GM12878 (cell line): ENCODE results near the gene TASL. TPM values are rescaled to one million over a fixed set of nuclear protein-coding genes. Genes with fewer than 3 reads are reported as not detected.
A peak's percentile ranks its signal among the peaks of the same experiment; 100 is the strongest.

Source experiments
- ATAC-seq: fragments of 200-7000 bp; cut with Tn5 transposase; 3 replicates; pipeline ENCODE4 v1.9.1; 2020; ENCODE audit warnings: mild to moderate bottlenecking, moderate library complexity
- BruUV-seq: library from RNA; stranded (reverse); fragments of 400-500 nt; replicated peaks from 2 replicates; lab custom pipeline; 2021; lab: Mats Ljungman, UMichigan
- CTCF ChIA-PET: fragments of 300-600 bp; sonication (Branson Sonifier 250); formaldehyde crosslinking; extraction: SDS; loops from one replicate; lab custom pipeline; 2021; ENCODE audit warnings: inconsistent platforms; lab: Yijun Ruan, JAX
- POLR2A ChIA-PET: fragments of 350-600 bp; formaldehyde crosslinking; extraction: SDS; loops from one replicate; lab custom pipeline; 2021; ENCODE audit warnings: inconsistent platforms; lab: Charles Lee
- RAD21 ChIA-PET: fragments of 300-600 bp; sonication (Branson Sonifier 250); formaldehyde crosslinking; loops from one replicate; lab custom pipeline; 2023; ENCODE audit warnings: antibody characterized with exemption; ENCODE audit not compliant: unreplicated experiment; lab: Charles Lee
- SMC1A ChIA-PET: fragments of 300-600 bp; sonication (Branson Sonifier 250); formaldehyde crosslinking; loops from one replicate; lab custom pipeline; 2023; ENCODE audit not compliant: unreplicated experiment, uncharacterized antibody; lab: Charles Lee
- DNase-seq: peaks from one replicate; pipeline ENCODE4 v3.0.0-alpha.2; 2011; ENCODE audit warnings: low read depth, low spot score
- FAIRE-seq: peaks from 3 replicates; lab custom pipeline; 2011; peaks lifted over from hg19 to GRCh38; lab: Jason Lieb, UNC
- H2AFZ ChIP-seq: 2 replicates; pipeline ENCODE4 v1.6.0; 2011; ENCODE audit warnings: low read depth, low read length, control low read depth; ENCODE audit not compliant: control insufficient read depth
- H3K27ac ChIP-seq: 2 replicates; pipeline ENCODE4 v1.5.1; 2011; ENCODE audit warnings: control low read depth; ENCODE audit not compliant: control insufficient read depth, insufficient read depth
- H3K27me3 ChIP-seq, 2 experiments: replicated peaks in 1 of 2; 2 replicates each; pipeline versions ENCODE4 v1.6.0 to v1.6.1; 2011; ENCODE audit warnings: low read length in 1 of 2; ENCODE audit not compliant: control insufficient read depth in 2 of 2, insufficient read depth in 2 of 2
- H3K36me3 ChIP-seq, 2 experiments: 2 replicates each; pipeline ENCODE4 v1.5.1; 2011; ENCODE audit warnings: low read length in 1 of 2; ENCODE audit not compliant: control insufficient read depth in 2 of 2, insufficient read depth in 2 of 2
- H3K4me1 ChIP-seq: 2 replicates; pipeline ENCODE4 v1.6.1; 2011; ENCODE audit warnings: mild to moderate bottlenecking, low read length, moderate library complexity, mixed read lengths; ENCODE audit not compliant: control insufficient read depth, insufficient read depth
- H3K4me2 ChIP-seq: 2 replicates; pipeline ENCODE4 v1.6.0; 2011; ENCODE audit warnings: control low read depth; ENCODE audit not compliant: control insufficient read depth, insufficient read depth
- H3K4me3 ChIP-seq: fragments of 200-600 bp; sonication (generic); 2 replicates; pipeline ENCODE4 v1.5.1; 2016
- H3K79me2 ChIP-seq: 2 replicates; pipeline ENCODE4 v1.6.0; 2011; ENCODE audit warnings: low read length; ENCODE audit not compliant: control insufficient read depth, insufficient read depth
- H3K9ac ChIP-seq: 2 replicates; pipeline ENCODE4 v1.8.0; 2011; ENCODE audit warnings: low read length, control low read depth, mixed read lengths; ENCODE audit not compliant: control insufficient read depth, insufficient read depth
- H3K9me3 ChIP-seq: replicated peaks from 3 replicates; pipeline ENCODE4 v1.5.1; 2011; ENCODE audit warnings: mild to moderate bottlenecking, low read length; ENCODE audit not compliant: control insufficient read depth, insufficient read depth
- H4K20me1 ChIP-seq: 2 replicates; pipeline ENCODE4 v1.6.0; 2011; ENCODE audit not compliant: control insufficient read depth, insufficient read depth
- ESRRA ChIP-seq: IDR thresholded peaks from 2 replicates; pipeline ENCODE4 v1.6.1; 2012; ENCODE audit warnings: mild to moderate bottlenecking, low read length, improper control_type of control experiment
- EZH2 ChIP-seq: IDR thresholded peaks from 2 replicates; pipeline ENCODE4 v1.6.1; 2012; ENCODE audit warnings: low read depth, mild to moderate bottlenecking, control low read depth, inconsistent platforms, low read length, borderline replicate concordance; ENCODE audit not compliant: control insufficient read depth
- IKZF1 ChIP-seq: fragments of 450-650 bp; conservative IDR thresholded peaks from 2 replicates; pipeline ENCODE4 v1.6.1; 2017; ENCODE audit warnings: antibody characterized with exemption, mild to moderate bottlenecking
- MTA3 ChIP-seq: IDR thresholded peaks from 2 replicates; pipeline ENCODE4 v1.6.1; 2012; ENCODE audit warnings: low read length, inconsistent platforms, borderline replicate concordance
- NFIC ChIP-seq: IDR thresholded peaks from 2 replicates; pipeline ENCODE4 v1.6.1; 2012; ENCODE audit warnings: low read depth, mild to moderate bottlenecking, inconsistent platforms, low read length, moderate library complexity
- NFYA ChIP-seq: IDR thresholded peaks from 2 replicates; pipeline ENCODE4 v1.6.1; 2011; ENCODE audit warnings: low read depth, mild to moderate bottlenecking, low read length, improper control_type of control experiment, borderline replicate concordance
- NR2C2 ChIP-seq: IDR thresholded peaks from 2 replicates; pipeline ENCODE4 v1.6.1; 2011; ENCODE audit warnings: borderline replicate concordance, low read depth; ENCODE audit not compliant: control insufficient read depth, insufficient read length
- SMC3 ChIP-seq: IDR thresholded peaks from 2 replicates; pipeline ENCODE4 v1.6.1; 2011; ENCODE audit warnings: low read length, improper control_type of control experiment, borderline replicate concordance
- ZNF687 ChIP-seq: fragments of 450-650 bp; IDR thresholded peaks from 2 replicates; pipeline ENCODE4 v1.6.1; 2017; ENCODE audit warnings: mild to moderate bottlenecking, moderate library complexity
- WGBS: methylation state at CpG from one replicate; pipeline ENCODE4 v1.1.6; 2016; ENCODE audit warnings: low lambda C conversion rate; ENCODE audit not compliant: insufficient replicate concordance, insufficient coverage; ENCODE audit errors: missing lambda C conversion rate; 5-methylcytosine and 5-hydroxymethylcytosine counted together
- in situ Hi-C: fragments of 300-500 bp; cut with MboI; formaldehyde crosslinking; loops from 9 replicates; pipeline ENCODE4 v1.14.3; 2018; ENCODE audit warnings: mixed read lengths
- intact Hi-C: fragments of 100-400 bp; cut with micrococcal nuclease; formaldehyde crosslinking; loops from one replicate; pipeline ENCODE4 v1.14.2; 2022; ENCODE audit not compliant: unreplicated experiment
- polyA plus RNA-seq, 11 experiments: library from polyadenylated mRNA; depleted of rRNA in 4 of 11; unstranded in 6 of 11; stranded (reverse) in 5 of 11; fragments of >200 nt; fragmentation: Nextera tagmentation in 4 of 11; fragmentation: Illumina TruSeq in 1 of 11; extraction: Ambion mirVana in 4 of 11; extraction: Trizol in 1 of 11; gene quantifications; 1 replicate in 1 of 11; 2 replicates in 10 of 11; pipeline versions ENCODE4 v1.2.1 to v1.2.3, GENCODE V29; 2011 to 2016; ENCODE audit warnings: inconsistent platforms in 2 of 11, missing spikeins in 2 of 11, low read depth in 1 of 11
- total RNA-seq, 4 experiments: library from RNA; depleted of rRNA in 3 of 4; stranded (reverse); fragments of >200 nt in 3 of 4; fragmentation: Illumina TruSeq in 1 of 4; extraction: Trizol in 1 of 4; gene quantifications; 2 replicates each; pipeline versions ENCODE4 v1.2.1 to v1.2.3, GENCODE V29; 2013 to 2021

TASL gene
- total and polyA plus RNA-seq, 10 of the 15 experiments (the other 5 are each of a cell fraction or from before 2014, with no cell fraction given): 12.4 to 107 (median 18.3) TPM

GRCh38 chrX:30576881-30577280, 685 bp downstream of the TASL start (continued):
- TF ChIP-seq IKZF1 (no peak), NFIC (no peak), ZNF687 (no peak), SMC3 (no peak), MTA3 (no peak)

- DNase-seq: no peak
- H3K27ac ChIP-seq: peak overlapping the region; percentile 65
- SMC1A ChIA-PET: interaction anchor here (2.3 to 7.4 kb wide), 2 partner anchors 14 to 18 kb away, joined by 8 to 208 read pairs; no protein-coding TSS in a partner anchor
- H4K20me1 ChIP-seq: no peaks in the 10 kb centered on the region
- peak; percentile 5; the same call in 1 of the 3 replicates for ATAC-seq
- H3K79me2 ChIP-seq: peaks cover 76% of the 10 kb centered on the region
- no peak for FAIRE-seq
- TF ChIP-seq EZH2 (no peak), ESRRA (no peak), NFYA (no peak), NR2C2 (no peak)
- peak overlapping the region; percentile 58 for H3K4me2 ChIP-seq
- no peak overlapping the region for H2AFZ ChIP-seq
- H3K36me3 ChIP-seq: peaks cover 4 to 7% of the 10 kb centered on the region in 2 experiments; a peak in 2 of 4 replicates
- H3K4me3 ChIP-seq: peak overlapping the region; percentile 61
- in situ Hi-C loops (loop anchor here (5.0 to 10.0 kb wide), 2 partner anchors 139 to 1018 kb away; no protein-coding TSS in a partner anchor), intact Hi-C loops (loop anchor here (5.0 to 10.0 kb wide), 2 partner anchors 249 to 662 kb away; no protein-coding TSS in a partner anchor)
- no TSS peak for BruUV-seq
- POLR2A ChIA-PET: interaction anchor here (1.0 to 2.5 kb wide), 2 partner anchors 17 to 78 kb away, joined by 5 to 14 read pairs; no protein-coding TSS in a partner anchor
- RAD21 ChIA-PET: interaction anchor here (7.3 kb wide), 1 partner anchor 18 kb away, joined by 163 read pairs; no protein-coding TSS in a partner anchor
- CTCF ChIA-PET: interaction anchor here (2.1 to 13.7 kb wide), 3 partner anchors 11 to 23 kb away, joined by 7 to 282 read pairs (median 30); no protein-coding TSS in a partner anchor
- H3K9me3 ChIP-seq: no peaks in the 10 kb centered on the region; the same call in 2 of the 3 replicates
- H3K9ac ChIP-seq: peak overlapping the region; percentile 30; the same call in 1 of the 2 replicates
- H3K4me1 ChIP-seq: peaks cover 19% of the 10 kb centered on the region
- 67% methylated on average over 3 of the region's 3 CpGs for WGBS
- no peaks in the 10 kb centered on the region for H3K27me3 ChIP-seq
Observed at GRCh38 chrX:30573125-30573524, 4.4 kb downstream of the TASL start.
